Activated CD4-positive, alpha-beta T cell treated with anti-CD3 and anti-CD28 coated beads, Interleukin-2, amount 50 U/mL, for 48 hours (primary cell): ENCODE data around the gene NNAT.

Experiments
- DNase-seq, 2 experiments: peaks; one replicate each; pipeline ENCODE4 v3.0.0-alpha.2; 2020

The NNAT gene

DNA sequence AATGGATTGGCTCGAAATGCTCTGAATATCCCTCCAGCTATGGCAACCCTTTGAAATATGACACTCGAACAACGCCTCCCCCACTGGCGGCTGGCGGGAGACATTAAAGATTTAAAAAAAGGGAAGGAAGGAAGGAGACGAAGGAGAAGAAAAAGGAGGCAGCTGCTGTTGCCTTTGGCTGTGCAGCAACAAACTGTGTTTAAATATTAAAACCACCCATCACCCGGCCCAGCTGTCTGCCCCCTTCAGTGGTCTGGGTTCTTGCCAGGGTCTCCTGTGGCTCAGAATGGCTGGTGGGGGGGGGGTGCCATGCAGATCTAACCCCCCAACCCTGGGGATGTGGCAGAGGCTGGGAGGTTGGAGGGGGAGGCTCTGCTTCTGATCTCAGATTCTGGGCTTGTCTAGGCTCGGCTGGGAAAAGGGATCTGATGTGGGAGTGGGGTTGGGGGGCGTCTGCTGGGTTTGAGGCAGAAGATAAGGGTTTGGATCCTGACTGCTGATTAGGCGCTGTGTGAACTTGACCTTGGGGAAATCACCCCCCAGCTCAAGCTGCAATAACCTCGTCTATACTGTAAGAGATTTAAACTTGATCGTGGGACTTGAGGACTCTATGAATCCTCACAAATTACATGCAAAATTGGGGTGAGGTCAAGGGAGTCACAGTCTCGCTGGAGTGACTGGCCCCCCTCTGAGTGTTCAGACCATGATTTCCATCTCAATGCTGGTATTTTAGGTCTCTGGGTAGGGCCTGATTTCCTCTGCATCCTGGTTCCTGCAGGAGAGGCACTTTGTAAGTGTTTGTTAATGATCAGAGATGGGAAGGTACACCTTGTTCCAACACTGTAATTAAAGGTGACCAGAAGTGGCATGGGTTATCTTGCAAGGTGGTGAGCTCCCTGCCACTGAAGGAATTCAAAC lies 46.9 kb downstream of the NNAT start:
- DNase-seq, result no peak

DNA sequence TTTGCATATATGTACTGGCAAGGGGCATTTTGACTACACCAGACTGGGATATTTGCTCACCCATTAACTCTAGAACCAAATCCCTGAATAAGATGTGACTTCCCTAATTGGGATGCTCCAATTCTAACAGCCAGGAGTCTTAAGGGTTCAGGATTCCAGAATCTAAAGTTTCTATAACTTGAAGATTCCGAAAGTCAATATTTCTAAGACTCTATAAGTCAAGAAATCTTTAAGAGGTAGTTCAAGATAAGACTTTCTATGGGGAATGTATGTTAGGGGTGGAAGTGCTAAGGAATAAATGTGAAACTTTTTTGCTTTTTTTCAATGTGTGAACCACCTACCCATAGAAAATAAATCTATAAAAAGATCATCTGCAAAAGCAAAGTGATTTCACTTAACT lies 49.4 kb downstream of the NNAT start:
- DNase-seq, result no peak

GRCh38 chr20:37571033-37571432 lies 50.0 kb downstream of the NNAT start:
- no peak for DNase-seq
